ENCODE measurements around the gene LOC101059915.
A peak's percentile ranks its signal among the peaks of the same experiment; 100 is the strongest.
"Not testable (repeated sequence)": the region's sequence is repeated elsewhere in the genome, so short reads cannot be mapped to it uniquely, and the experiment has no call there.

Gene LOC101059915

GRCh38 chrX:71637848-71638247 is 29.5 kb upstream of the LOC101059915 start:
- ATAC-seq (ENCODE audit: low read depth) (peak; percentile 64), DNase-seq (ENCODE audit: low spot score) (no peak)
- Histone ChIP-seq H3K4me3 (ENCODE audit: severe bottlenecking) (no peak overlapping the region), H3K4me1 (ENCODE audit: insufficient read depth, poor library complexity, severe bottlenecking) (no peaks in the 10 kb centered on the region), H3K27me3 (ENCODE audit: insufficient read depth, poor library complexity, severe bottlenecking) (no peaks in the 10 kb centered on the region), H3K36me3 (ENCODE audit: low read depth) (no peaks in the 10 kb centered on the region), H3K9me3 (ENCODE audit: severe bottlenecking) (no peaks in the 10 kb centered on the region), H3K27ac (ENCODE audit: poor library complexity, severe bottlenecking) (no peak overlapping the region)
- TF ChIP-seq, protein P1, sequence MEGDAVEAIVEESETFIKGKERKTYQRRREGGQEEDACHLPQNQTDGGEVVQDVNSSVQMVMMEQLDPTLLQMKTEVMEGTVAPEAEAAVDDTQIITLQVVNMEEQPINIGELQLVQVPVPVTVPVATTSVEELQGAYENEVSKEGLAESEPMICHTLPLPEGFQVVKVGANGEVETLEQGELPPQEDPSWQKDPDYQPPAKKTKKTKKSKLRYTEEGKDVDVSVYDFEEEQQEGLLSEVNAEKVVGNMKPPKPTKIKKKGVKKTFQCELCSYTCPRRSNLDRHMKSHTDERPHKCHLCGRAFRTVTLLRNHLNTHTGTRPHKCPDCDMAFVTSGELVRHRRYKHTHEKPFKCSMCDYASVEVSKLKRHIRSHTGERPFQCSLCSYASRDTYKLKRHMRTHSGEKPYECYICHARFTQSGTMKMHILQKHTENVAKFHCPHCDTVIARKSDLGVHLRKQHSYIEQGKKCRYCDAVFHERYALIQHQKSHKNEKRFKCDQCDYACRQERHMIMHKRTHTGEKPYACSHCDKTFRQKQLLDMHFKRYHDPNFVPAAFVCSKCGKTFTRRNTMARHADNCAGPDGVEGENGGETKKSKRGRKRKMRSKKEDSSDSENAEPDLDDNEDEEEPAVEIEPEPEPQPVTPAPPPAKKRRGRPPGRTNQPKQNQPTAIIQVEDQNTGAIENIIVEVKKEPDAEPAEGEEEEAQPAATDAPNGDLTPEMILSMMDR (IDR thresholded peaks at IDR 0.05; ENCODE audit: poor library complexity, severe bottlenecking), result no peak

DNA sequence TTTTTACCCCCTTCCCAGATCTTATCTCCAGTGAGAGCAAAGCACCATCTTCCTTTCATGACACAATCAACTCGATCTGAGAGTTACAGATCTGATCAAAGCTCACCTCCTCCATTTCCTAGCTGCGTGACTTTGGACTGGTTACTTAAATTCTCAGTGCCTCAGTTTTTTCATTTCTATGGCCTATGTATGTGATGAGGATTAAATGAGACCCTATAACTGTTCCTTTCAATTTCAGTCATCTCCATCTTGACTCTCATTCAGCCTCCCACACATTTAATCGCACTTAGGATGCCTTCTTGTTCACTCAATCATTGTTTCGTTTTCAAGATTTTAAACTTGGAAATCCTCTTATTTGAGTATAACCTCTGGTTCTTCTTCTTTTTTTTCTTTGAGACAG is 28.9 kb upstream of the LOC101059915 start:
- Histone ChIP-seq H3K36me3 (ENCODE audit: low read depth) (no peaks in the 10 kb centered on the region), H3K4me3 (ENCODE audit: severe bottlenecking) (no peak overlapping the region), H3K4me1 (ENCODE audit: insufficient read depth, poor library complexity, severe bottlenecking) (no peaks in the 10 kb centered on the region), H3K27ac (ENCODE audit: poor library complexity, severe bottlenecking) (no peak overlapping the region), H3K9me3 (ENCODE audit: severe bottlenecking) (no peaks in the 10 kb centered on the region), H3K27me3 (ENCODE audit: insufficient read depth, poor library complexity, severe bottlenecking) (no peaks in the 10 kb centered on the region)
- DNase-seq (ENCODE audit: low spot score) (no peak), ATAC-seq (ENCODE audit: low read depth) (no peak)
- TF ChIP-seq, protein P1 (IDR thresholded peaks at IDR 0.05; ENCODE audit: poor library complexity, severe bottlenecking), result no peak

DNA sequence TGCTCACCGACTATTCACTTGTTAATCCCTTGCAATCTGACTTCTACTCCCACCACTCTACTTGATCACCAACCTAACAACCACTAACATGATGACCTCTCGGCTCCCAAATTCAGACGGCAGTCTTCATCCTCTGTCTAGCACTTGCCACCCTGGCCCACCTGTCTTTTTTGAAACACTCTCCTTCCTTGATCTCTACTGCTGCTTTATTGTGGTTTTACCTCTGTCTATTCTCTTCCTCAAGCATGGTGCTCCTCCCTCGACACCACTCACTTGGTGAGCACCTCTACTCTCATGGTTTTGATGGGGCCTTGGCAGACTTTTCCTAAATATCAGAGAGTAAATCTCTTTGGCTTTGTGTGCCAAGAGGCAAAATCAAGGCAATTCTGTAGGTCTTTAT is 27.3 kb upstream of the LOC101059915 start:
- no peaks in the 10 kb centered on the region for H3K27me3 ChIP-seq (ENCODE audit: insufficient read depth, poor library complexity, severe bottlenecking)
- no peak for DNase-seq (ENCODE audit: low spot score)
- no peaks in the 10 kb centered on the region for H3K4me1 ChIP-seq (ENCODE audit: insufficient read depth, poor library complexity, severe bottlenecking)
- H3K9me3 ChIP-seq (ENCODE audit: severe bottlenecking), result no peaks in the 10 kb centered on the region
- TF ChIP-seq, protein P1 (IDR thresholded peaks at IDR 0.05; ENCODE audit: poor library complexity, severe bottlenecking), result no peak
- H3K27ac ChIP-seq (ENCODE audit: poor library complexity, severe bottlenecking), result no peak overlapping the region
- H3K4me3 ChIP-seq (ENCODE audit: severe bottlenecking), result no peak overlapping the region
- ATAC-seq (ENCODE audit: low read depth), result no peak
- no peaks in the 10 kb centered on the region for H3K36me3 ChIP-seq (ENCODE audit: low read depth)

GRCh38 chrX:71644406-71644805 is 22.9 kb upstream of the LOC101059915 start:
- H3K4me1 ChIP-seq (ENCODE audit: insufficient read depth, poor library complexity, severe bottlenecking); H3K27ac ChIP-seq (ENCODE audit: poor library complexity, severe bottlenecking); ATAC-seq (ENCODE audit: low read depth); H3K36me3 ChIP-seq (ENCODE audit: low read depth); H3K4me3 ChIP-seq (ENCODE audit: severe bottlenecking); H3K9me3 ChIP-seq (ENCODE audit: severe bottlenecking); H3K27me3 ChIP-seq (ENCODE audit: insufficient read depth, poor library complexity, severe bottlenecking); DNase-seq (ENCODE audit: low spot score): not testable (repeated sequence)

GRCh38 chrX:71650333-71650969 is 16.9 kb upstream of the LOC101059915 start:
- no peaks in the 10 kb centered on the region for H3K4me1 ChIP-seq (ENCODE audit: insufficient read depth, poor library complexity, severe bottlenecking)

More at GRCh38 chrX:71650333-71650969, 16.9 kb upstream of the LOC101059915 start:
- H3K27me3 ChIP-seq (ENCODE audit: insufficient read depth, poor library complexity, severe bottlenecking), result no peaks in the 10 kb centered on the region
- no peak; the same call in 2 of the 3 replicates for ATAC-seq (ENCODE audit: low read depth)
- no peak overlapping the region for H3K27ac ChIP-seq (ENCODE audit: poor library complexity, severe bottlenecking)
- H3K9me3 ChIP-seq (ENCODE audit: severe bottlenecking), result no peaks in the 10 kb centered on the region
- H3K36me3 ChIP-seq (ENCODE audit: low read depth), result no peaks in the 10 kb centered on the region
- H3K4me3 ChIP-seq (ENCODE audit: severe bottlenecking), result no peak overlapping the region
- TF ChIP-seq, protein P1 (IDR thresholded peaks at IDR 0.05; ENCODE audit: poor library complexity, severe bottlenecking), result peak; percentile 13
- DNase-seq (ENCODE audit: low spot score), result no peak

Measured in RWPE2 (cell line).